Naive thymus-derived CD8-positive, alpha-beta T cell (primary cell): Measurements from ENCODE around the gene MAMSTR. TPM values are rescaled to one million over a fixed set of nuclear protein-coding genes. Genes with fewer than 3 reads are reported as not detected.

Experiments
- ATAC-seq, 2 donors: fragments of 150-1000 bp; cut with Tn5 transposase in 1 of 2; sonication (Bioruptor Pico), chemical (Tn5 transposase) in 1 of 2; 1 replicate in 1 of 2; 2 replicates in 1 of 2; pipeline ENCODE4 v1.10.0; 2021; ENCODE audit warnings: mild to moderate bottlenecking in 2 of 2, moderate library complexity in 2 of 2
- POLR2A ChIA-PET: fragments of 350-600 bp; sonication (Branson Sonifier 250); formaldehyde crosslinking; loops from one replicate; lab custom pipeline; 2021; ENCODE audit warnings: antibody characterized with exemption; lab: Charles Lee
- DNase-seq, 10 donors: peaks; one replicate each; pipeline versions ENCODE4 v3.0.0 to v3.0.0-alpha.2; 2020 to 2022
- H3K27ac Mint-ChIP-seq, 10 donors: one replicate each; pipeline ENCODE4 v1.8.0; 2020 to 2022; ENCODE audit warnings: mild to moderate bottlenecking in 10 of 10, mixed read lengths in 10 of 10, moderate library complexity in 4 of 10, inconsistent platforms in 1 of 10
- H3K27me3 Mint-ChIP-seq, 5 donors: one replicate each; pipeline ENCODE4 v1.8.0; 2021 to 2022; ENCODE audit warnings: mixed read lengths in 5 of 5
- H3K36me3 Mint-ChIP-seq, 3 donors: one replicate each; pipeline ENCODE4 v1.8.0; 2020 to 2022; ENCODE audit warnings: mixed read lengths in 3 of 3, mild to moderate bottlenecking in 2 of 3, inconsistent platforms in 1 of 3
- H3K4me1 Mint-ChIP-seq, 4 donors: one replicate each; pipeline ENCODE4 v1.8.0; 2021 to 2022; ENCODE audit warnings: mixed read lengths in 4 of 4
- H3K4me3 Mint-ChIP-seq, 10 donors: one replicate each; pipeline ENCODE4 v1.8.0; 2020 to 2022; ENCODE audit warnings: mild to moderate bottlenecking in 10 of 10, mixed read lengths in 10 of 10, moderate library complexity in 6 of 10, inconsistent platforms in 1 of 10
- H3K9me3 Mint-ChIP-seq, 9 donors: one replicate each; pipeline ENCODE4 v1.8.0; 2020 to 2022; ENCODE audit warnings: mixed read lengths in 9 of 9, mild to moderate bottlenecking in 3 of 9, inconsistent platforms in 1 of 9, moderate library complexity in 1 of 9
- polyA plus RNA-seq, 3 donors: library from polyadenylated mRNA; unstranded; fragments of 300-500 nt; fragmentation: Illumina TruSeq; gene quantifications; one replicate each; pipeline ENCODE4 v1.2.3, GENCODE V29; 2021
- total RNA-seq, 8 experiments: library from RNA in 2 of 8; stranded (reverse) in 2 of 8; gene quantifications; one replicate each; pipeline ENCODE4 v1.2.3 and lab custom pipeline; 2021 to 2026

The MAMSTR gene
- total and polyA plus RNA-seq, 5 experiments from 2014 or later = 0.28 to 2.4 (median 0.77) TPM

GRCh38 chr19:48741129-48741999 is 21.8 kb upstream of the MAMSTR start:
- Mint-ChIP-seq H3K4me3 (peak overlapping the region in 7 of 10 donors; percentile 36 to 72 (median 51)), H3K9me3 (peaks cover 0 to 4% (median 0%) of the 10 kb centered on the region in 9 donors), H3K4me1 (peaks cover 11 to 36% (median 25%) of the 10 kb centered on the region in 4 donors), H3K36me3 (no peaks in the 10 kb centered on the region), H3K27ac (no peak overlapping the region), H3K27me3 (peaks cover 5 to 29% (median 10%) of the 10 kb centered on the region in 5 donors)
- POLR2A ChIA-PET = no interaction called here
- ATAC-seq (no peak), DNase-seq (peak in 2 of 10 donors; percentile 33 to 37)

DNA sequence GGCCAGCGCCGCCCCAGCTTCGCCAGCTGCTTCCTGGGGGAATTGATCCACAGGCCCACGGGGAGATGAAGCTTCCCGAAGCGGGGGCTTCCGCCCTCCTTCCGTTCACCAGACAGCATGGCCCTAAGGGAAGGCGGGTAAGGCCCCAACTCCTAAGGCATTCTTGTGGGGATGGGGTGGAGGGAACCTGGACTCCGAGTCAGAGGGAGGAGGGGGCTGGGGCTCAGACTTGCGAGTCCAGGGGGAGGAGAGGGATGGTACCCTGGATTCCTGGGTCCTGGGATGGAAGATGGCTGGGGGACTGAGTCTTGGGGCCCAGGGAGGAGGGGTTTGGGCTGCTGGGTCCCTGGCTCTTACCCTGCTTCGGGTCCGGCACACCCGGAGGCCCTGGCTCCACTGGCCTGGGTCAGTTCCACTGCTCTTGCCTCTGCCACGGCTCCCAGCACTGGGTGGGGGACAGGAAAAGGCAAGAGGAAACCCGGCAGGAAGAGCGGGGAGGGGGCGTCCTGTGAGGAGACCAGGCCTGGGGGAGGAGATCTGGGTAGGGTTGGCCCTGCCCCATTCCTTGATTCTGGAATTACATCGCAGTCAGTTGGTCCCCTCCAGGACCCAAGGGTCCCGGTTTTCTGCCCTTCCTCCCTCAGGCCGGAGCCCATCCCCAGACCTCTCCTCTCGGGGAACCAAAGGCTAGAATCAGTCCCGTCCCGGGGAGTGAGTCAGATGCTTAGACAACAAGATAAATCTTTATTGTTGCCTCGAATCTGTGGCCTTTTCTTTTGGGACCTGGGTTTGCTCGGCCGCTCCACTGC is 20.8 kb upstream of the MAMSTR start, which contains the start of gene RASIP1:
TSS of gene RASIP1 (minus strand) at position 447 of the 809 bp plus-strand sequence. CDS start at position 119, 328 bp downstream.
- Mint-ChIP-seq H3K27ac (peak within 1 kb of the TSS in 1 of 10 donors; percentile 57), H3K4me1 (peaks cover 6 to 27% (median 23%) of the 10 kb centered on the region in 4 donors), H3K27me3 (peaks cover 0 to 19% (median 3%) of the 10 kb centered on the region in 5 donors), H3K4me3 (peak within 1 kb of the TSS in 9 of 10 donors; percentile 25 to 82 (median 52)), H3K36me3 (no peaks in the 10 kb centered on the region), H3K9me3 (peaks cover 0 to 2% (median 0%) of the 10 kb centered on the region in 9 donors)
- DNase-seq (no peak), ATAC-seq (no peak)
- POLR2A ChIA-PET = interaction anchor here (0.9 to 2.5 kb wide), 3 partner anchors 15 to 94 kb away, joined by 5 to 15 read pairs (median 13); partner anchors contain the start of gene CA11

DNA sequence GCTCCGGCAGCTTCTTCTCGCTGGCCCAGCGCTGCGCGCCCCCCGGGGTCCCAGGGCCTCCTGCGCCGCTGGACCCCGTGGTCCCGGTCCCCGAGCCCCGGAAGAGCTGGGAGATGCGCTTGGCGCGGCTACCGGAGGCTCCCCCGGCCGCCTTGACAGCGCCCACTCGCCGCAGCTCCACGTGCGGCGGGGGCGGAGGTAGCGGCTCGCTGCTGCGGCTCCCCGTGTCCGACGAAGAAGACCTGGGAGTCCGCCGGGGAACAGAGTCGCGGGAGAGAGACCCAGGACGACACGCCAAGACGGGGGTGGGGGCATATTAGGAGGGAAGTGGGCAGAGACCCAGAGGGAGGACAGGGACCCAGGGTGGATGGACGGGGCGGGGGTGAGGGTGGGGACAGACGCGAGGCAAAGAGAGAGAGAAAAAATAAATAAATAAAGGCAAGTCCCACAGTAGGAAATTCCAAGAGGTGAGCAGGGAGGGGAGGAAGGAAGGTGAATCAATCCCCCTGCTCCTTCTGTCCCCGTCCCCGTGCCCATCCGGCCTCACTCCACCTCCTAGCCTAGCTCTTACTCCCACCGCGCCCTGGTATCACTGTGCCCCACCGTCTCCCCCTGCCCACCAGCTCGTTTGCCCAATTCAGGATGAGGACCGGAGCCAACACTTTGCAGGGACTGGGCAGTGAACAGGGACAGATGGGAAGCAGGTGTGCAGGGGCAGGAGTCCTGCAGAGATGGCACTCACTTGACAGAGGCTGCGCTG is 20.1 kb upstream of the MAMSTR start:
- Mint-ChIP-seq H3K36me3 (no peaks in the 10 kb centered on the region), H3K27me3 (peaks cover 0 to 15% (median 2%) of the 10 kb centered on the region in 5 donors), H3K4me3 (peak overlapping the region in 9 of 10 donors; percentile 25 to 82 (median 52)), H3K27ac (peak overlapping the region in 1 of 10 donors; percentile 57), H3K4me1 (peaks cover 6 to 27% (median 21%) of the 10 kb centered on the region in 4 donors), H3K9me3 (peaks cover 0 to 2% (median 0%) of the 10 kb centered on the region in 9 donors)
- DNase-seq = no peak
- ATAC-seq = peak; percentile 4 to 18
- POLR2A ChIA-PET = interaction anchor here (0.5 to 2.5 kb wide), 13 partner anchors 9 to 755 kb away, joined by 3 to 15 read pairs (median 5); partner anchors contain the start of genes CA11, DBP and FUT1

GRCh38 chr19:48738557-48739403 is 19.3 kb upstream of the MAMSTR start:
- Mint-ChIP-seq H3K27me3 (peaks cover 0 to 8% (median 0%) of the 10 kb centered on the region in 5 donors), H3K27ac (peak overlapping the region in 5 of 10 donors; percentile 34 to 80 (median 75)), H3K36me3 (no peaks in the 10 kb centered on the region), H3K4me1 (peaks cover 6 to 27% (median 21%) of the 10 kb centered on the region in 4 donors), H3K4me3 (peak overlapping the region; percentile 15 to 77 (median 64)), H3K9me3 (peaks cover 0 to 2% (median 0%) of the 10 kb centered on the region in 9 donors)
- DNase-seq (peak; percentile 75 to 96 (median 86)), ATAC-seq (peak; percentile 90 to 93)
- POLR2A ChIA-PET = interaction anchor here (0.6 to 2.5 kb wide), 13 partner anchors 11 to 756 kb away, joined by 3 to 15 read pairs (median 5); partner anchors contain the start of genes CA11, DBP and FUT1

- peak overlapping the region in 7 of 10 donors; percentile 18 to 67 (median 22) for H3K4me3 Mint-ChIP-seq
- peaks cover 0 to 5% (median 0%) of the 10 kb centered on the region in 5 donors for H3K27me3 Mint-ChIP-seq
Measured at GRCh38 chr19:48737360-48737998, 18.0 kb upstream of the MAMSTR start.

GRCh38 chr19:48735031-48735615 is 15.6 kb upstream of the MAMSTR start:
- DNase-seq (no peak), ATAC-seq (no peak)
- Mint-ChIP-seq H3K4me3 (no peak overlapping the region), H3K4me1 (peaks cover 2 to 10% (median 9%) of the 10 kb centered on the region in 4 donors), H3K36me3 (no peaks in the 10 kb centered on the region), H3K27ac (no peak overlapping the region), H3K27me3 (peaks cover 0 to 5% (median 0%) of the 10 kb centered on the region in 5 donors), H3K9me3 (peaks cover 0 to 2% (median 0%) of the 10 kb centered on the region in 9 donors)
- POLR2A ChIA-PET = interaction anchor here (0.6 kb wide), 1 partner anchor 184 kb away, joined by 3 read pairs; no protein-coding TSS in a partner anchor

More at GRCh38 chr19:48737360-48737998, 18.0 kb upstream of the MAMSTR start:
- Mint-ChIP-seq H3K36me3 (no peaks in the 10 kb centered on the region), H3K9me3 (peaks cover 0 to 2% (median 0%) of the 10 kb centered on the region in 9 donors), H3K4me1 (peaks cover 6 to 27% (median 21%) of the 10 kb centered on the region in 4 donors), H3K27ac (peak overlapping the region in 3 of 10 donors; percentile 15 to 62 (median 24))
- ATAC-seq (no peak), DNase-seq (no peak)
- POLR2A ChIA-PET = interaction anchor here (1.7 kb wide), 1 partner anchor 100 kb away, joined by 5 read pairs; the partner anchor contains the start of gene DBP

DNA sequence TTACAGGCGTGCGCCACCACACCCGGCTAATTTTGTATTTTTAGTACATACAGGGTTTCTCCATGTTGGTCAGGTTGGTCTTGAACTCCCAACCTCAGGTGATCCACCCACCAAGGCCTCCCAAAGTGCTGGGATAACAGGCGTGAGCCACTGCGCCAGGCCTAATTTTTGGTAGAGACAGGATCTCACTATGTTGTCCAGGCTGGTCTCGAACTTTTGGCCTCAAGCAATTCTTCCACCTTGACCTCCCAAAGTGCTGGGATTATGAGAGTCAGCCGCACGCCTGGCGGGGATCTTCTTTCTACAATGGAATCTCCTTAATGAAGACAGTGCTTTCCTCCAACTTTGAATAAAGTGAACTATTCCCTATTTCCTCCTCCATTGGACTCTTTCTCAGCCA is 15.1 kb upstream of the MAMSTR start:
- ATAC-seq = no peak
- POLR2A ChIA-PET = interaction anchor here (0.6 to 0.8 kb wide), 2 partner anchors 89 to 185 kb away, joined by 3 read pairs; partner anchors contain the start of gene CA11
- Mint-ChIP-seq H3K4me3 (no peak overlapping the region), H3K36me3 (no peaks in the 10 kb centered on the region), H3K27me3 (peaks cover 0 to 5% (median 0%) of the 10 kb centered on the region in 5 donors), H3K9me3 (peaks cover 0 to 2% (median 0%) of the 10 kb centered on the region in 9 donors), H3K27ac (no peak overlapping the region), H3K4me1 (peaks cover 2 to 6% (median 4%) of the 10 kb centered on the region in 4 donors)
- DNase-seq = no peak

- peaks cover 0 to 6% (median 3%) of the 10 kb centered on the region in 9 donors for H3K9me3 Mint-ChIP-seq
- DNase-seq (no peak), ATAC-seq (no peak)
- peaks cover 0 to 5% (median 3%) of the 10 kb centered on the region in 3 donors for H3K36me3 Mint-ChIP-seq
- peaks cover 0 to 5% (median 0%) of the 10 kb centered on the region in 5 donors for H3K27me3 Mint-ChIP-seq
- peaks cover under 1 to 11% (median 7%) of the 10 kb centered on the region in 4 donors for H3K4me1 Mint-ChIP-seq
- H3K27ac Mint-ChIP-seq = no peak overlapping the region
- POLR2A ChIA-PET = no interaction called here
- H3K4me3 Mint-ChIP-seq = no peak overlapping the region
Measured at GRCh38 chr19:48731452-48731851, 11.9 kb upstream of the MAMSTR start.

DNA sequence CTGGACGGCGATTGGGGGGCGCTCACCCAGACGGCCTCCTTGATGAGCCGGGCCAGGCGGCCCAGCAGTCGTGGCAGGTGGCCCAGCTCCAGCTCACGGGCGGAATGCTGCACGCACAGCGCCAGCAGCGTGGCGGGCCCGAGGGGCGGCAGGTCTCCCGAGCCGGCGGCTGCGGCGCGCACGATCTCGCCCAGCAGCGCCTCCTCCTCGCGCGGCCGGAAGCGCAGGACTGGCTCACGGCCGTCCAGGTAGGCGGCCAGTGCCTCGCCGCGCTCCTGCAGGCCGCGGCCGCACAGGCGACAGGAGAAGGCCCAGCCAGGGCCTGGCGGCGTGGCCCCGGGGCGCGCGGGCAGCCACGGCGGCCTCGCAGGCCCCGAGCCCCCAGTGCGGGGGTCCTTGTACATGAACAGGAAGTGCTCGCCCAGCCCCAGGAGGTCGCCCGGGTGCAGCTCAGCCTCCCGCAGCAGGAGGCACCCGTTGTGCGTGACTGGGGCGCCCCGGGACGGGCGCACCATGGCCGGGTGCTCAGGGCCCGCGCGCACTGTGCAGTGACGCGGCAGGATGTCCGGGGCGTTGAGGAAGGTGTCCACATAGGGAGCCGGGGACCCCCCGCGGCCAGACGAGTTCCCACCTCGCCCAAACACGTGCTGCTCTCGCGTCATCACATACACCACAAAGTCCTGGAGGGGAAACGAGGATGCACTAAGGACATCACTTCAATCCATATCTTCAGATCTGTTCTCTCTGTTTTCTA is 9.6 kb upstream of the MAMSTR start:
- ATAC-seq = no peak
- POLR2A ChIA-PET = interaction anchor here (1.1 to 1.6 kb wide), 2 partner anchors 10 to 14 kb away, joined by 4 to 11 read pairs; no protein-coding TSS in a partner anchor
- peaks cover 0 to 5% (median 0%) of the 10 kb centered on the region in 5 donors for H3K27me3 Mint-ChIP-seq

More for the DNA sequence above, 9.6 kb upstream of the MAMSTR start:
- no peak for DNase-seq
- Mint-ChIP-seq H3K4me3 (peak overlapping the region in 1 of 10 donors; percentile 20), H3K27ac (no peak overlapping the region), H3K9me3 (peaks cover 6 to 21% (median 14%) of the 10 kb centered on the region in 9 donors), H3K36me3 (peaks cover 0 to 17% (median 14%) of the 10 kb centered on the region in 3 donors), H3K4me1 (peaks cover 11 to 25% (median 23%) of the 10 kb centered on the region in 4 donors)
